ENCODE measurements around the gene HYAL1. TPM values are rescaled to one million over a fixed set of nuclear protein-coding genes. Genes with fewer than 3 reads are reported as not detected.

The HYAL1 gene
- total RNA-seq, 4 donors from 2014 or later = 16.5 to 26.5 (median 20.8) TPM

- DNase-seq (ENCODE audit: low spot score in 2 of 2) = no peak
- Histone ChIP-seq H3K4me1 (peaks cover 0 to 65% (median 45%) of the 10 kb centered on the region in 4 donors), H3K4me3 (no peak overlapping the region), H3K27me3 (no peaks in the 10 kb centered on the region), H3K27ac (peak overlapping the region; percentile 51 to 100 (median 83)), H3K36me3 (peaks cover 5 to 31% (median 17%) of the 10 kb centered on the region in 3 donors), H3K9me3 (no peaks in the 10 kb centered on the region)
- TF ChIP-seq POLR2A (IDR thresholded peaks at IDR 0.05) (no peak), CTCF (IDR thresholded peaks at IDR 0.05) (no peak), EP300 (IDR thresholded peaks at IDR 0.05) (no peak)
- WGBS, 2 donors = 40 to 49% methylated on average over 5 of the region's 5 CpGs
These were observed 31.1 kb upstream of the HYAL1 start for GRCh38 chr3:50334339-50335075.

- H3K36me3 ChIP-seq = peaks cover 5 to 36% (median 17%) of the 10 kb centered on the region in 3 donors
- 39 to 40% methylated on average over 12 of the region's 12 CpGs for WGBS, 2 donors
- H3K27me3 ChIP-seq = no peaks in the 10 kb centered on the region
- TF ChIP-seq POLR2A (IDR thresholded peaks at IDR 0.05) (no peak), EP300 (IDR thresholded peaks at IDR 0.05) (peak; percentile 48 to 70), CTCF (IDR thresholded peaks at IDR 0.05) (no peak)
- peak overlapping the region; percentile 51 to 100 (median 83) for H3K27ac ChIP-seq
- H3K4me1 ChIP-seq = peaks cover 0 to 63% (median 41%) of the 10 kb centered on the region in 4 donors
- DNase-seq (ENCODE audit: low spot score in 2 of 2) = peak in 1 of 2 donors; percentile 58
- no peak overlapping the region for H3K4me3 ChIP-seq
- H3K9me3 ChIP-seq = no peaks in the 10 kb centered on the region
These were observed 30.5 kb upstream of the HYAL1 start for GRCh38 chr3:50333744-50334328.

- Histone ChIP-seq H3K4me1 (peaks cover 0 to 67% (median 41%) of the 10 kb centered on the region in 4 donors), H3K36me3 (peaks cover 5 to 39% (median 17%) of the 10 kb centered on the region in 3 donors), H3K4me3 (no peak overlapping the region)
These were observed 28.1 kb upstream of the HYAL1 start for GRCh38 chr3:50331364-50331907.

GRCh38 chr3:50330330-50330729 lies 27.0 kb upstream of the HYAL1 start:
- H3K27ac ChIP-seq = no peak overlapping the region
- 86 to 89% methylated on average over 7 to 9 of the region's 10 CpGs for WGBS, 2 donors
- peaks cover 5 to 50% (median 17%) of the 10 kb centered on the region in 3 donors for H3K36me3 ChIP-seq
- no peak for DNase-seq (ENCODE audit: low spot score in 2 of 2)
- H3K9me3 ChIP-seq = no peaks in the 10 kb centered on the region
- H3K4me1 ChIP-seq = peaks cover 0 to 67% (median 29%) of the 10 kb centered on the region in 4 donors
- no peaks in the 10 kb centered on the region for H3K27me3 ChIP-seq
- no peak for TF ChIP-seq CTCF (IDR thresholded peaks at IDR 0.05)
- no peak overlapping the region for H3K4me3 ChIP-seq

More at GRCh38 chr3:50331364-50331907, 28.1 kb upstream of the HYAL1 start:
- TF ChIP-seq POLR2A (IDR thresholded peaks at IDR 0.05) = no peak
- no peak for TF ChIP-seq CTCF (IDR thresholded peaks at IDR 0.05)
- no peak for TF ChIP-seq EP300 (IDR thresholded peaks at IDR 0.05)
- no peak overlapping the region for H3K27ac ChIP-seq
- 87 to 94% methylated on average over 12 to 16 of the region's 19 CpGs for WGBS, 2 donors
- no peaks in the 10 kb centered on the region for H3K9me3 ChIP-seq
- DNase-seq (ENCODE audit: low spot score in 2 of 2) = no peak
- no peaks in the 10 kb centered on the region for H3K27me3 ChIP-seq

Measured in tibial nerve (tissue), 4 donors.